HepG2 (cell line): ENCODE measurements around the gene MRPL18. TPM values are rescaled to one million over a fixed set of nuclear protein-coding genes. Genes with fewer than 3 reads are reported as not detected.
A peak's percentile ranks its signal among the peaks of the same experiment; 100 is the strongest.

Source experiments
- AHR ChIP-seq: IDR thresholded peaks from 2 replicates; pipeline ENCODE4 v1.6.1; 2018; ENCODE audit warnings: missing genetic modification reagents, missing compliant biosample characterization
- ARNTL ChIP-seq: sonication (generic); formaldehyde crosslinking; IDR thresholded peaks from 2 replicates; pipeline ENCODE4 v1.4.0; 2020; ENCODE audit warnings: mild to moderate bottlenecking, missing genetic modification reagents
- CBFB ChIP-seq: sonication (generic); formaldehyde crosslinking; IDR thresholded peaks from 2 replicates; pipeline ENCODE4 v1.4.0; 2020; ENCODE audit warnings: missing genetic modification reagents
- FOXO1 ChIP-seq: sonication (generic); formaldehyde crosslinking; IDR thresholded peaks from 2 replicates; pipeline ENCODE4 v1.4.0; 2020; ENCODE audit warnings: missing genetic modification reagents
- FOXP1 ChIP-seq, 2 experiments: fragments of 450-650 bp in 1 of 2; IDR thresholded peaks; 2 replicates each; pipeline ENCODE4 v1.6.1; 2017 to 2018; ENCODE audit warnings: antibody characterized with exemption in 1 of 2
- JDP2 ChIP-seq: sonication (generic); formaldehyde crosslinking; IDR thresholded peaks from 2 replicates; pipeline ENCODE4 v1.8.1; 2022; ENCODE audit warnings: missing genetic modification reagents, borderline replicate concordance
- MAFG ChIP-seq: sonication (generic); formaldehyde crosslinking; IDR thresholded peaks from 2 replicates; pipeline ENCODE4 v1.5.1; 2020; ENCODE audit warnings: mild to moderate bottlenecking, missing genetic modification reagents
- NCOA5 ChIP-seq: sonication (generic); formaldehyde crosslinking; IDR thresholded peaks from 2 replicates; pipeline ENCODE4 v1.4.0; 2020; ENCODE audit warnings: missing genetic modification reagents
- NR3C1 ChIP-seq: sonication (generic); formaldehyde crosslinking; IDR thresholded peaks from 2 replicates; pipeline ENCODE4 v1.4.0; 2020; ENCODE audit warnings: missing genetic modification reagents
- PHB2 ChIP-seq: fragments of 450-650 bp; IDR thresholded peaks from 2 replicates; pipeline ENCODE4 v1.6.1; 2018; ENCODE audit not compliant: partially characterized antibody
- RXRB ChIP-seq: IDR thresholded peaks from 2 replicates; pipeline ENCODE4 v1.6.1; 2016; ENCODE audit warnings: borderline replicate concordance, missing genetic modification reagents, missing compliant biosample characterization
- TBP ChIP-seq: sonication (generic); formaldehyde crosslinking; IDR thresholded peaks from 2 replicates; pipeline ENCODE4 v1.5.0; 2020; ENCODE audit warnings: missing genetic modification reagents
- TP53 ChIP-seq: sonication (generic); formaldehyde crosslinking; conservative IDR thresholded peaks from 2 replicates; pipeline ENCODE4 v1.4.0; 2020; ENCODE audit warnings: missing genetic modification reagents
- ZBTB43 ChIP-seq: sonication (generic); formaldehyde crosslinking; conservative IDR thresholded peaks from 2 replicates; pipeline ENCODE4 v1.4.0; 2020; ENCODE audit warnings: missing genetic modification reagents
- ZNF136 ChIP-seq: sonication (generic); formaldehyde crosslinking; IDR thresholded peaks from 2 replicates; pipeline ENCODE4 v1.8.1; 2022; ENCODE audit warnings: low read depth, mild to moderate bottlenecking, moderate library complexity, missing genetic modification reagents
- ZNF234 ChIP-seq: sonication (generic); formaldehyde crosslinking; conservative IDR thresholded peaks from 2 replicates; pipeline ENCODE4 v1.5.1; 2020; ENCODE audit warnings: mild to moderate bottlenecking, missing genetic modification reagents
- ZNF543 ChIP-seq: sonication (generic); formaldehyde crosslinking; IDR thresholded peaks from 2 replicates; pipeline ENCODE4 v1.4.0; 2020; ENCODE audit warnings: mild to moderate bottlenecking, missing genetic modification reagents
- ZNF552 ChIP-seq: sonication (generic); formaldehyde crosslinking; IDR thresholded peaks from 2 replicates; pipeline ENCODE4 v1.9.0; 2022; ENCODE audit warnings: missing genetic modification reagents, mild to moderate bottlenecking, borderline replicate concordance
- ZNF574 ChIP-seq: sonication (generic); formaldehyde crosslinking; IDR thresholded peaks from 2 replicates; pipeline ENCODE4 v1.4.0; 2020; ENCODE audit warnings: missing genetic modification reagents
- ZNF660 ChIP-seq: sonication (generic); formaldehyde crosslinking; IDR thresholded peaks from 2 replicates; pipeline ENCODE4 v1.5.1; 2020; ENCODE audit warnings: mild to moderate bottlenecking, low read depth, missing genetic modification reagents, borderline replicate concordance
- ZNF781 ChIP-seq: sonication (generic); formaldehyde crosslinking; IDR thresholded peaks from 2 replicates; pipeline ENCODE4 v1.5.1; 2020; ENCODE audit warnings: borderline replicate concordance, mild to moderate bottlenecking, missing genetic modification reagents; ENCODE audit errors: not compliant biosample characterization
- polyA plus RNA-seq, 8 experiments: library from polyadenylated mRNA; depleted of rRNA in 3 of 8; stranded (reverse) in 7 of 8; unstranded in 1 of 8; fragments of >200 nt; fragmentation: Illumina TruSeq in 4 of 8; extraction: Trizol in 4 of 8; gene quantifications; 2 replicates each; pipeline versions ENCODE4 v1.2.1 to v1.2.3, GENCODE V29; 2011 to 2016; ENCODE audit warnings: low read depth in 4 of 8, missing spikeins in 1 of 8, mixed read lengths in 1 of 8; ENCODE audit not compliant: insufficient read depth in 1 of 8
- total RNA-seq, 5 experiments: library from RNA; depleted of rRNA; stranded (reverse); fragments of >200 nt; fragmentation: Illumina TruSeq; extraction: Trizol; gene quantifications; 2 replicates each; pipeline ENCODE4 v1.2.3, GENCODE V29; 2016; ENCODE audit warnings: low read depth in 1 of 5
- TF ChIP-seq, protein P1 (sequence below): sonication (generic); formaldehyde crosslinking; IDR thresholded peaks from 2 replicates; pipeline ENCODE4 v1.5.1; 2020; ENCODE audit warnings: mild to moderate bottlenecking, moderate library complexity, missing genetic modification reagents
- TF ChIP-seq, protein P2 (sequence below): IDR thresholded peaks from 2 replicates; pipeline ENCODE4 v1.6.1; 2016; ENCODE audit warnings: missing compliant biosample characterization, missing genetic modification reagents, borderline replicate concordance
- TF ChIP-seq, protein P3 (sequence below): IDR thresholded peaks from 2 replicates; pipeline ENCODE4 v1.6.1; 2016; ENCODE audit warnings: missing compliant biosample characterization, missing genetic modification reagents, borderline replicate concordance

Gene MRPL18
- total and polyA plus RNA-seq, 2 of the 13 experiments (the other 11 are each of a cell fraction or from before 2014, with no cell fraction given): 85.6 to 176 TPM

DNA sequence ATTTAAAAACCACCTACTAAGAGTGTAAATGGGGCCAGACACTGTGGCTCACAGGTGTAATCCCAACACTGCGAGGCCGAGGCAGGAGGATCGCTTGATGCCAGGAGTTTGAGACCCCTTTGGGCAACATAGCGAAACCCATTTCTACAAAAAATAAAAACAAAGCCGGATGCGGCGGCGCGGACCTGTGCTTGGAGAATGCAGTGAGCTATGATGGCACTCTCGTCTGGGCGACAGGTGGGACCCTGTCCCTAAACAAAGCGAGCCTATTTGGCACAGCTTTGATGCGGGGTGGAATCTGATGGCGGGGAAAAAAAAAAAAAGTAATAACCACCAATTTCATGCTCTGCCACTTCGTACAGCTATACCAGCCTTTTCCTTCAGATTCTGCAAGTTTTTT lies 2.0 kb upstream of the MRPL18 start (continued):
- no peak for TF ChIP-seq ZBTB43 (CRISPR knock-in tag)
- no peak for TF ChIP-seq FOXP1 (IDR thresholded peaks at IDR 0.05)
- no peak for TF ChIP-seq FOXP1 (CRISPR knock-in tag; IDR thresholded peaks at IDR 0.05)
- TF ChIP-seq NCOA5 (CRISPR knock-in tag): no peak
- TF ChIP-seq FOXO1 (CRISPR knock-in tag): no peak
- 0 out of 2 replicates have a peak, but pooled peaks have one; percentile 29 for TF ChIP-seq TP53 (CRISPR knock-in tag)
- no peak for TF ChIP-seq ZNF136
- TF ChIP-seq ZNF574: no peak
- TF ChIP-seq PHB2: no peak
- no peak for TF ChIP-seq NR3C1 (CRISPR knock-in tag)
- peak; percentile 38 for TF ChIP-seq ZNF781 (CRISPR knock-in tag)
- TF ChIP-seq, protein P1, sequence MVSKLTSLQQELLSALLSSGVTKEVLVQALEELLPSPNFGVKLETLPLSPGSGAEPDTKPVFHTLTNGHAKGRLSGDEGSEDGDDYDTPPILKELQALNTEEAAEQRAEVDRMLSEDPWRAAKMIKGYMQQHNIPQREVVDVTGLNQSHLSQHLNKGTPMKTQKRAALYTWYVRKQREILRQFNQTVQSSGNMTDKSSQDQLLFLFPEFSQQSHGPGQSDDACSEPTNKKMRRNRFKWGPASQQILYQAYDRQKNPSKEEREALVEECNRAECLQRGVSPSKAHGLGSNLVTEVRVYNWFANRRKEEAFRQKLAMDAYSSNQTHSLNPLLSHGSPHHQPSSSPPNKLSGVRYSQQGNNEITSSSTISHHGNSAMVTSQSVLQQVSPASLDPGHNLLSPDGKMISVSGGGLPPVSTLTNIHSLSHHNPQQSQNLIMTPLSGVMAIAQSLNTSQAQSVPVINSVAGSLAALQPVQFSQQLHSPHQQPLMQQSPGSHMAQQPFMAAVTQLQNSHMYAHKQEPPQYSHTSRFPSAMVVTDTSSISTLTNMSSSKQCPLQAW (CRISPR knock-in tag): 0 out of 2 replicates have a peak, but pooled peaks have one; percentile 3
- 0 out of 2 replicates have a peak, but pooled peaks have one; percentile 6 for TF ChIP-seq ARNTL
- TF ChIP-seq ZNF543 (CRISPR knock-in tag): no peak
- TF ChIP-seq, protein P2, sequence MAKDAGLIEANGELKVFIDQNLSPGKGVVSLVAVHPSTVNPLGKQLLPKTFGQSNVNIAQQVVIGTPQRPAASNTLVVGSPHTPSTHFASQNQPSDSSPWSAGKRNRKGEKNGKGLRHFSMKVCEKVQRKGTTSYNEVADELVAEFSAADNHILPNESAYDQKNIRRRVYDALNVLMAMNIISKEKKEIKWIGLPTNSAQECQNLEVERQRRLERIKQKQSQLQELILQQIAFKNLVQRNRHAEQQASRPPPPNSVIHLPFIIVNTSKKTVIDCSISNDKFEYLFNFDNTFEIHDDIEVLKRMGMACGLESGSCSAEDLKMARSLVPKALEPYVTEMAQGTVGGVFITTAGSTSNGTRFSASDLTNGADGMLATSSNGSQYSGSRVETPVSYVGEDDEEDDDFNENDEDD (CRISPR knock-in tag): no peak
- TF ChIP-seq JDP2: no peak
- TF ChIP-seq, protein P3, sequence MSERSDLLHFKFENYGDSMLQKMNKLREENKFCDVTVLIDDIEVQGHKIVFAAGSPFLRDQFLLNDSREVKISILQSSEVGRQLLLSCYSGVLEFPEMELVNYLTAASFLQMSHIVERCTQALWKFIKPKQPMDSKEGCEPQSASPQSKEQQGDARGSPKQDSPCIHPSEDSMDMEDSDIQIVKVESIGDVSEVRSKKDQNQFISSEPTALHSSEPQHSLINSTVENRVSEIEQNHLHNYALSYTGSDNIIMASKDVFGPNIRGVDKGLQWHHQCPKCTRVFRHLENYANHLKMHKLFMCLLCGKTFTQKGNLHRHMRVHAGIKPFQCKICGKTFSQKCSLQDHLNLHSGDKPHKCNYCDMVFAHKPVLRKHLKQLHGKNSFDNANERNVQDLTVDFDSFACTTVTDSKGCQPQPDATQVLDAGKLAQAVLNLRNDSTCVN: 0 out of 2 replicates have a peak, but pooled peaks have one; percentile 8
- TF ChIP-seq MAFG: no peak
- TF ChIP-seq RXRB (CRISPR knock-in tag): no peak
- no peak for TF ChIP-seq CBFB (CRISPR knock-in tag)
- no peak for TF ChIP-seq AHR (CRISPR knock-in tag)
- no peak for TF ChIP-seq ZNF234 (CRISPR knock-in tag)
- no peak for TF ChIP-seq ZNF660
- 0 out of 2 replicates have a peak, but pooled peaks have one; percentile 1 for TF ChIP-seq ZNF552 (CRISPR knock-in tag)
- TF ChIP-seq TBP (CRISPR knock-in tag): 0 out of 2 replicates have a peak, but pooled peaks have one; percentile 20
